CD14-positive monocyte (primary cell): ENCODE measurements around the gene CEP19. TPM values are rescaled to one million over a fixed set of nuclear protein-coding genes. Genes with fewer than 3 reads are reported as not detected.

Experiments
- DNase-seq, 3 donors: peaks; one replicate each; pipeline ENCODE4 v3.0.0-alpha.2; 2011 to 2022
- H2AFZ ChIP-seq: 2 replicates; pipeline ENCODE4 v1.6.0; 2012; ENCODE audit warnings: mild to moderate bottlenecking, low read depth, low read length, inconsistent platforms; ENCODE audit not compliant: insufficient read depth, poor library complexity, severe bottlenecking
- H3K27ac ChIP-seq, 2 donors: 1 replicate in 1 of 2; 2 replicates in 1 of 2; pipeline ENCODE4 v1.5.1; 2012 to 2013; ENCODE audit warnings: low read length in 2 of 2, control low read depth in 1 of 2, inconsistent platforms in 1 of 2, low read depth in 1 of 2, mild to moderate bottlenecking in 1 of 2
- H3K27me3 ChIP-seq, 2 donors: one replicate each; pipeline versions ENCODE4 v1.6.0 to v1.6.1; 2011 to 2013; ENCODE audit warnings: low read length in 2 of 2; ENCODE audit not compliant: control insufficient read depth in 2 of 2, insufficient read depth in 2 of 2
- H3K36me3 ChIP-seq, 2 donors: replicated peaks in 1 of 2; 1 replicate in 1 of 2; 2 replicates in 1 of 2; pipeline versions ENCODE4 v1.5.1 to v1.6.1; 2012 to 2013; ENCODE audit warnings: low read length in 2 of 2, control low read depth in 1 of 2, inconsistent platforms in 1 of 2, mild to moderate bottlenecking in 1 of 2; ENCODE audit not compliant: insufficient read depth in 2 of 2, control insufficient read depth in 1 of 2
- H3K4me1 ChIP-seq, 2 donors: 1 replicate in 1 of 2; 2 replicates in 1 of 2; pipeline versions ENCODE4 v1.5.1 to v1.6.1; 2012 to 2013; ENCODE audit warnings: low read length in 2 of 2, control low read depth in 1 of 2, inconsistent platforms in 1 of 2, mild to moderate bottlenecking in 1 of 2, moderate library complexity in 1 of 2; ENCODE audit not compliant: insufficient read depth in 2 of 2, control insufficient read depth in 1 of 2
- H3K4me2 ChIP-seq: replicated peaks from 2 replicates; pipeline ENCODE3; 2012; ENCODE audit warnings: low read length, moderate library complexity, mild to moderate bottlenecking; ENCODE audit not compliant: poor library complexity, severe bottlenecking; ENCODE audit errors: extremely low read depth
- H3K4me3 ChIP-seq, 3 experiments: fragments of 200-600 bp in 1 of 3; sonication (generic) in 1 of 3; replicated peaks in 1 of 3; 1 replicate in 2 of 3; 2 replicates in 1 of 3; pipeline ENCODE4 v1.5.1; 2011 to 2013; ENCODE audit warnings: low read length in 3 of 3, mild to moderate bottlenecking in 3 of 3, control low read depth in 2 of 3, low read depth in 2 of 3, inconsistent platforms in 1 of 3, moderate library complexity in 1 of 3
- H3K79me2 ChIP-seq: 2 replicates; pipeline ENCODE4 v1.6.0; 2012; ENCODE audit warnings: mild to moderate bottlenecking, control low read depth, inconsistent platforms, low read length, moderate library complexity; ENCODE audit not compliant: insufficient read depth
- H3K9ac ChIP-seq: 2 replicates; pipeline ENCODE4 v1.6.0; 2017; ENCODE audit warnings: low read length, mild to moderate bottlenecking; ENCODE audit not compliant: insufficient read depth, poor library complexity, severe bottlenecking
- H3K9me3 ChIP-seq, 2 donors: replicated peaks in 1 of 2; 1 replicate in 1 of 2; 2 replicates in 1 of 2; pipeline versions ENCODE4 v1.5.1 to v1.6.1; 2012 to 2013; ENCODE audit warnings: low read length in 2 of 2, control low read depth in 1 of 2; ENCODE audit not compliant: control insufficient read depth in 1 of 2, insufficient read depth in 1 of 2
- H4K20me1 ChIP-seq: 2 replicates; pipeline ENCODE4 v1.6.0; 2012; ENCODE audit warnings: mild to moderate bottlenecking, low read length, control low read depth, moderate library complexity; ENCODE audit not compliant: insufficient read depth
- H3K27ac Mint-ChIP-seq, 7 donors: one replicate each; pipeline ENCODE4 v1.8.0; 2020; ENCODE audit warnings: mild to moderate bottlenecking in 7 of 7, mixed read lengths in 7 of 7, moderate library complexity in 6 of 7, inconsistent platforms in 2 of 7
- H3K27me3 Mint-ChIP-seq, 3 donors: one replicate each; pipeline ENCODE4 v1.8.0; 2021 to 2022; ENCODE audit warnings: low read depth in 3 of 3, mild to moderate bottlenecking in 3 of 3, mixed read lengths in 3 of 3, moderate library complexity in 3 of 3, inconsistent platforms in 1 of 3
- H3K36me3 Mint-ChIP-seq, 2 donors: one replicate each; pipeline ENCODE4 v1.8.0; 2020; ENCODE audit warnings: mixed read lengths in 2 of 2, inconsistent platforms in 1 of 2, mild to moderate bottlenecking in 1 of 2
- H3K4me1 Mint-ChIP-seq: one replicate; pipeline ENCODE4 v1.8.0; 2020; ENCODE audit warnings: mild to moderate bottlenecking, mixed read lengths
- H3K4me3 Mint-ChIP-seq, 2 donors: one replicate each; pipeline ENCODE4 v1.8.0; 2020; ENCODE audit warnings: mild to moderate bottlenecking in 2 of 2, mixed read lengths in 2 of 2, moderate library complexity in 1 of 2
- H3K9me3 Mint-ChIP-seq, 7 donors: one replicate each; pipeline ENCODE4 v1.8.0; 2020 to 2022; ENCODE audit warnings: mixed read lengths in 7 of 7, mild to moderate bottlenecking in 6 of 7, moderate library complexity in 6 of 7, inconsistent platforms in 2 of 7
- CTCF ChIP-seq: fragments of 200-600 bp; IDR thresholded peaks from one replicate; pipeline ENCODE4 v1.8.0; 2022; ENCODE audit warnings: antibody characterized with exemption, mild to moderate bottlenecking
- WGBS: methylation state at CpG from one replicate; pipeline ENCODE4 v1.1.5; 2013; ENCODE audit warnings: missing lambda C conversion rate; ENCODE audit not compliant: insufficient coverage; 5-methylcytosine and 5-hydroxymethylcytosine counted together
- intact Hi-C, 2 donors: fragments of 100-400 bp; cut with micrococcal nuclease; formaldehyde crosslinking; loops; one replicate each; pipeline versions ENCODE4 v1.15.0 to v1.15.1; 2023
- polyA plus RNA-seq, 3 donors: library from polyadenylated mRNA; depleted of rRNA in 1 of 3; unstranded in 2 of 3; stranded (reverse) in 1 of 3; fragments of 300-500 nt in 2 of 3; fragments of >200 nt in 1 of 3; fragmentation: Illumina TruSeq in 2 of 3; gene quantifications; 1 replicate in 2 of 3; 2 replicates in 1 of 3; pipeline ENCODE4 v1.2.3, GENCODE V29; 2012 to 2021

The CEP19 gene
- polyA plus RNA-seq, 3 donors = 1.7 to 3.2 (median 2.7) TPM

DNA sequence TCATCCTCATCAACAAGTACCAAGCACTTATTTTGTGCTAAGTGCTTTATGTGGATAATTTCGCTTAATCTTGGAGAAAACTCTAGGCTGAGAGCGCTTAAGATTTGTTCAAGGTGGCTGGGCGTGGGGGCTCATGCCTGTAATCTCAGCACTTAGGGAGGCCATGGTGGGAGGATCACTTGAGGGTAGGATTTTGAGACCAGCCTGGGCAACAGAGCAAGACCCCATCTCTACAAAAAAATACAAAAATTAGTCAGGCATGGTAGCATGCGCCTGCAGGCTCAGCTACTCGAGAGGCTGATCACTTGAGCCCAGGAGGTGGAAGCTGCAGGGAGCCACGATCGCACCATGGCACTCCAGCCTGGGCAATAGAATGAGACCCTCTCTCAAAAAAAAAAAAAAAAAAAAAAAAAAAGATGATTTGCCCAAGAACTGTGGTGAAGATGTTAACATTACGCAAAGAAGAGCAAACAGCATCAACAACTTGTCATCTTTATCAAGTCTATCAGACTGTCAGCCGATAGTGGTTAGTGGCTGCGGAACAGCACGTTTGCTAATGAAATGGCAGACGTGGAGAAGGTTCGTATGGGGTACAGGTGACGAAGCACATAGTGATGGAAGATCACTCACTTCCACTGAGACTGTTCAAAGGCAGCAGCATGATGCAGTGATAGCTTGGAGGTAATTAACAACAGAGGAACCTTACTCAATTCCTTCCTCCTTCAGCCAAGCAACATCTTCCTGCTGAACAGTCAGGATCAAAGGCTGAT is 44.8 kb downstream of the CEP19 start:
- TF ChIP-seq CTCF = no peak
- Histone ChIP-seq H3K27me3 (no peaks in the 10 kb centered on the region), H3K27ac (no peak overlapping the region), H3K36me3 (peaks cover 6 to 20% of the 10 kb centered on the region in 2 donors), H3K79me2 (peaks cover 26% of the 10 kb centered on the region), H3K4me1 (peaks cover 25% of the 10 kb centered on the region in 2 donors), H3K9ac (no peak overlapping the region), H2AFZ (no peak overlapping the region), H3K4me3 (no peak overlapping the region), H3K9me3 (no peaks in the 10 kb centered on the region), H3K4me2 (no peak overlapping the region), H4K20me1 (peaks cover 36% of the 10 kb centered on the region)
- peaks cover 66% of the 10 kb centered on the region for H3K4me1 Mint-ChIP-seq
- 96% methylated on average over 8 of the region's 14 CpGs for WGBS
- peaks cover 0 to 1% (median 0%) of the 10 kb centered on the region in 3 donors for H3K27me3 Mint-ChIP-seq
- peak overlapping the region in 4 of 7 donors; percentile 8 to 85 (median 65) for H3K27ac Mint-ChIP-seq
- DNase-seq = no peak
- no peak overlapping the region for H3K4me3 Mint-ChIP-seq
- H3K9me3 Mint-ChIP-seq = no peaks in the 10 kb centered on the region
- intact Hi-C loops = no loop called here
- H3K36me3 Mint-ChIP-seq = peaks cover 0 to 27% of the 10 kb centered on the region in 2 donors

DNA sequence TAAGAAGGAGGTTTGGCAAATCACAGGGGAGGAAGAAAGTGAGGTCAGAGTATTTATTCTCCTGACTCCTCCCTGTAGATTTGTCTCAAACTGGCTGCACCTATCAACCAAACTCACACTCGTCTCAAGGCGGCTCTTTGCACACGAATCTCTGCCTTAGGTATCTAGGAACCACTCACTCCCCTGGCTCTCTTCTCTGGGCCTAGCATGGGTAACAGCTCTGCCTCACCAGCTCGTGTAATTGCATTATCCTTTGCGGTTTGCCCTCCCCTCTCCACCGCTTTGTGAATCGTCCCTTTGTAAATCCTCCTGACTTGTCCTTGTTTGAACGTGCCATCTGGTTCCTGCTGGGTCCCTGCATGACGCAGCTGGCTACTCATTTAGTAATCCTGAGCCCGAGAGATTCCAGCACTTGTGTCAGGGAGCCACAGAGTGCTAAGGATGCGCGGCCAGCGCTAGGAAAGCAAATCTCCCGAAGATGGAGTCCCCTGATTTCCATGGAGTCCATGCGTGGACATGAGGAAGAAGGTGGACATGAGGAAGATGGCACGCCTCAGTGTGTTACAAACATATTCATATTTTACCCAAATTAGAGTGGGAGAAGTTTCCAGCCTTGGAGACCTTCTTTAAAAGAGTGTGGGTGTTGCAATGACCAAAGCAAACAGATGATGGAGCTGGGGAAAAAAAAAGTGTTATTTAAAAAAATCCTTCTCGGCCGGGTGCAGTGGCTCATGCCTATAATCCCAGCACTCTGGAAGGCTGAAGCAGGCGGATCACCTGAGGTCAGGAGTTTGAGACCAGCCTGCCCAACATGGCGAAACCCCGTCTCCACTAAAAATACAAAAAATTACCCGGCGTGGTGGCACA is 45.8 kb downstream of the CEP19 start:
- H3K79me2 ChIP-seq = peaks cover 30% of the 10 kb centered on the region
- H3K9me3 ChIP-seq = no peaks in the 10 kb centered on the region
- intact Hi-C loops = no loop called here
- WGBS = 69% methylated on average over 14 of the region's 23 CpGs
- no peak for TF ChIP-seq CTCF
- DNase-seq = peak in 1 of 3 donors; percentile 23
- peaks cover 21% of the 10 kb centered on the region in 2 donors for H3K4me1 ChIP-seq
- no peak overlapping the region for H3K4me3 ChIP-seq
- peak overlapping the region; percentile 27 to 64 for H3K27ac ChIP-seq
- Mint-ChIP-seq H3K36me3 (peaks cover 8 to 33% of the 10 kb centered on the region in 2 donors), H3K4me1 (peaks cover 59% of the 10 kb centered on the region), H3K27ac (peak overlapping the region; percentile 39 to 84 (median 59)), H3K9me3 (no peaks in the 10 kb centered on the region), H3K27me3 (peaks cover 0 to 1% (median 0%) of the 10 kb centered on the region in 3 donors), H3K4me3 (no peak overlapping the region)
- no peak overlapping the region for H2AFZ ChIP-seq
- peaks cover 45% of the 10 kb centered on the region for H4K20me1 ChIP-seq
- H3K36me3 ChIP-seq = peaks cover 14 to 29% of the 10 kb centered on the region in 2 donors
- H3K4me2 ChIP-seq = no peak overlapping the region
- H3K9ac ChIP-seq = no peak overlapping the region
- no peaks in the 10 kb centered on the region for H3K27me3 ChIP-seq
